Nucleus accumbens (tissue), 56 donors: ENCODE data around the gene ITGB7.
"Not testable (repeated sequence)": the region's sequence is repeated elsewhere in the genome, so short reads cannot be mapped to it uniquely, and the experiment has no call there.

ENCODE experiments used
- DNase-seq, 56 donors: peaks; one replicate each; lab custom pipeline; 2025; lab: John Stamatoyannopoulos, UW

ITGB7 gene

GRCh38 chr12:53219292-53219955, 12.4 kb upstream of the ITGB7 start:
- peak in 14 of 56 donors; percentile 28 to 60 (median 45) for DNase-seq

- DNase-seq, result peak in 4 of 56 donors; percentile 18 to 36 (median 29)
Observed at GRCh38 chr12:53218551-53219291, 11.7 kb upstream of the ITGB7 start.

GRCh38 chr12:53217931-53218307, 10.9 kb upstream of the ITGB7 start:
- DNase-seq, result no peak

GRCh38 chr12:53217051-53217930, 10.2 kb upstream of the ITGB7 start:
- peak in 1 of 56 donors; percentile 29 for DNase-seq

GRCh38 chr12:53215497-53215896, 8.4 kb upstream of the ITGB7 start:
- no peak for DNase-seq

- DNase-seq, result no peak
Observed at GRCh38 chr12:53214687-53215455, 7.8 kb upstream of the ITGB7 start.

- no peak for DNase-seq
Observed at GRCh38 chr12:53214221-53214620, 7.2 kb upstream of the ITGB7 start.

- DNase-seq, result peak in 51 of 56 donors; percentile 23 to 91 (median 73)
Observed at GRCh38 chr12:53213348-53213747, 6.3 kb upstream of the ITGB7 start.

GRCh38 chr12:53212931-53213330, 5.9 kb upstream of the ITGB7 start:
- no peak for DNase-seq

- no peak for DNase-seq
Observed at GRCh38 chr12:53211476-53212381, 4.7 kb upstream of the ITGB7 start.

- no peak for DNase-seq
Observed at GRCh38 chr12:53210843-53211242, 3.8 kb upstream of the ITGB7 start.

- no peak for DNase-seq
Observed at GRCh38 chr12:53208877-53209463, 1.9 kb upstream of the ITGB7 start.

- DNase-seq, result no peak
Observed at GRCh38 chr12:53208435-53208834, 1.4 kb upstream of the ITGB7 start.

- DNase-seq, result no peak
Observed at GRCh38 chr12:53205747-53206419, 1.2 kb downstream of the ITGB7 start.

GRCh38 chr12:53204351-53204750, 2.7 kb downstream of the ITGB7 start:
- no peak for DNase-seq

- not testable (repeated sequence) for DNase-seq
Observed at GRCh38 chr12:53202316-53202715, 4.7 kb downstream of the ITGB7 start.

- DNase-seq, result no peak
Observed at GRCh38 chr12:53201639-53202038, 5.4 kb downstream of the ITGB7 start.

GRCh38 chr12:53201177-53201541, 5.9 kb downstream of the ITGB7 start:
- DNase-seq, result no peak
